Measurements from ENCODE around the gene PRPF19.

The PRPF19 gene

GRCh38 chr11:60906132-60906972 is at the start of gene PRPF19:
Gene PRPF19, minus strand, starts transcription at chr11:60906585. Its CDS starts 203 bp downstream, at chr11:60906382.
- DNase-seq: peak; percentile 95 to 98

DNA sequence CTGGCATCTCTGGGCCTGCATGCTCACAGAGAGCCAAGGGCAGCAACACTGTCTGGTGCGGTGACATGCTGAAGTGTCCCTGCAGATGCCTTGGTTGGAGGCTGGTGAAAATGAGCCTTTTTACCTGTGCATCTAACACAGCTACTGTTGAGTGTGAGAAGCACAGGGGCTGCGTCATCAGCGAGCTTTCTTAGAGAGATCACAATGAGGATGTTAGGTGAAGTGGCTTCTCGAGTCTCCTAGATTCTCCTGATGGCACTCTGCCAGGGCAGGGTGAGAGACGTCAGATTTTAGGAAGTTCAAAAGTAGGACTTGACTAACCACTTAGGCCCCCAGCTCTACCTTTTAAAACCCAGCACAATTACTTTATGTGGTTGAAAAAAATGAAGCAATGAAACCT is 49.2 kb upstream of the PRPF19 start:
- DNase-seq: no peak

GRCh38 chr11:60954421-60954820 is 48.0 kb upstream of the PRPF19 start:
- no peak for DNase-seq

- no peak for DNase-seq
Measured at GRCh38 chr11:60953781-60954180, 47.4 kb upstream of the PRPF19 start.

DNA sequence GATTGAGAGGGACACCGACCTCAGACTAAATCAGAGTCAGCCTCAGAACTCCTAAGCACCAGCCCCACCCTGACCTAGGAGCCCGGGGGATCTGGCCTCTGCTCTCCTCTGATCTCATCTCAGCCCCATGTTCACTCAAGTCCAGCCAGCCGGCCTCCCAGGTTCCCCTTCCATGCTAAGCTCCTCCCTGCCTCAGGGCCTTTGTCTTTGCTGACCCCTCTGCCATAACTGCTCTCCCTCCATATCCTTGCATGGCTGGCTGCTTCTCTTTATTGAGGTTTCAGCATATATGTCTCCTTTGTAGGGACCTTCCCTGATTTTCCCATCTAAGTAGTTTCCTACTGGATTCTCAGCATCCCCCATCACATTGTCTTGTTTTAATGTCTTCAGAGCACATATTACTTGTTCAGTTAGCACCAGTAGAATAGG is 46.4 kb upstream of the PRPF19 start:
- DNase-seq: no peak

- DNase-seq: no peak
Measured at GRCh38 chr11:60951904-60952741, 45.7 kb upstream of the PRPF19 start, which contains the start of gene SLC15A3. Gene SLC15A3, minus strand, starts transcription at chr11:60952176. Its CDS starts 625 bp downstream, at chr11:60951551.

GRCh38 chr11:60951606-60951903 is 45.2 kb upstream of the PRPF19 start:
- no peak for DNase-seq

GRCh38 chr11:60950933-60951605 is 44.7 kb upstream of the PRPF19 start:
- DNase-seq: no peak

DNA sequence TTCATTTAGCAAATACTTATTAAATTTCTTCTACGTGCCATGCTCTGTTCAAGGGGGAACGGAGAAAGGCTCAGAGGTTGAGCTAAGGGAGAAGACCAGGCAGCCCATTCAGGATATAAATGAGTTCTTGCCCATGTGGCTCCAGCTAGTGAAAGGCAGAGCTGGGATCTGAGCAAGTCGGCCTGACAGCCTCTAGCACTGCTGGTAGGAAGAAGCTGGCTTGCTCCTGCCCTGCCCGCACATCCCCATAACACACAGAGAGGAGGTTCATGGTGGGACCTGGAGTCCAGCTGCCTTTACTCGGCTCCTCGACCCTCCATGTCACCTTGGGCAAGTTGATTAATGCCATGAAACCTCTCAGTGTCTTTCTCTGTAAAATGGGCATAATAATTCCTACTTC is 43.6 kb upstream of the PRPF19 start:
- no peak for DNase-seq

DNA sequence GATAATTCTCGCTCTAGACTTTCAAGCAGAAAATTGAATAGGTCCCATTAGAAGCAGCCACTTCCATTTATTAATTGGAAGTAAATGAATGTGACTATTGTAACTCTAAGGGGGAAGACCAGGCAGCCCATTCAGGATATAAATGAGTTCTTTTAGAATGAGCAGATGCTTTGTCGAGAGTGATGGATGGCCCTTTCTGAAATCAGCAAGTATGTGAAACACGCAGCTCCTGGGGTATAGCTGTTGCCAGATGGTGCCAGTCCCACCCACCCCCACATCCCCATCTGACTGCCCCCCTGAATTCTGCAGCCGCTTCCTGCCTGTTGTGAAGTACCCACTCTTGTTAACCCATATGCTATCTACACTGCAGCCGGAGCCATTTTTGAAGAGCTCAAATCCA is 41.9 kb upstream of the PRPF19 start:
- DNase-seq: no peak

GRCh38 chr11:60947700-60948099 is 41.3 kb upstream of the PRPF19 start:
- no peak for DNase-seq

DNA sequence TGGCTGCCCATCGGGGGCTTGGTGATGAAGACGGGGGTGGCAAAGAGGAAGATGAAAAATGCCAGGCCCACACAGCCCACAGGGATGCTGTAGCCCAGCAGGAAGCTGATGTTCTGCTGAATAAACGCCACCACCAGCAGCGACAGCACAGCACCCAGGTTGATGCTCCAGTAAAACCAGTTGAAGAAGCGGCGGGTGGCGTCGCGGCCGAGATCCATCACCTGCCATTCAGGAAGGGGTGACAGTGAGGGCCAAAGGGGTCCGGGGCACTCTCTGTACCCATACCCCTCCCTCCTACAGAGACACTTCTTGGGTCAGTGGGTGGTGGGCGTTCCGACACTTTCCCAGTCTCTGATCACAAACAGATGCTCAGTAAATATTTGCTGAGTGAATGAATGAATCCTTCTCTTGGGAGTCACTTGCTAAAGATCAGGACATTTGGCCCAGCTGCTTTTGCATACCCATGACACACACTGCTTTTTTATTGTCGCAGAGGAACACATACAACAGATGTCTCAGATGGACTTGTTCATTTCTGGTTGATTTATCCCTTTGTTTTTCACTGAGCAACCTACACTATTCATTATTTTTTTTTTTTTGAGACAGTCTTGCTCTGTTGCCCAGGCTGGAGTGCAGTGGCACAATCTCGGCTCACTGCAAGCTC is 40.3 kb upstream of the PRPF19 start:
- no peak for DNase-seq

- no peak for DNase-seq
Measured at GRCh38 chr11:60945295-60945667, 38.9 kb upstream of the PRPF19 start.

- no peak for DNase-seq
Measured at GRCh38 chr11:60944490-60945294, 38.3 kb upstream of the PRPF19 start.

- no peak for DNase-seq
Measured at GRCh38 chr11:60942970-60943565, 36.7 kb upstream of the PRPF19 start.

- DNase-seq: peak in 1 of 2 experiments; percentile 35
Measured at GRCh38 chr11:60942219-60942618, 35.8 kb upstream of the PRPF19 start.

GRCh38 chr11:60941371-60942119 is 35.2 kb upstream of the PRPF19 start:
- no peak for DNase-seq

DNA sequence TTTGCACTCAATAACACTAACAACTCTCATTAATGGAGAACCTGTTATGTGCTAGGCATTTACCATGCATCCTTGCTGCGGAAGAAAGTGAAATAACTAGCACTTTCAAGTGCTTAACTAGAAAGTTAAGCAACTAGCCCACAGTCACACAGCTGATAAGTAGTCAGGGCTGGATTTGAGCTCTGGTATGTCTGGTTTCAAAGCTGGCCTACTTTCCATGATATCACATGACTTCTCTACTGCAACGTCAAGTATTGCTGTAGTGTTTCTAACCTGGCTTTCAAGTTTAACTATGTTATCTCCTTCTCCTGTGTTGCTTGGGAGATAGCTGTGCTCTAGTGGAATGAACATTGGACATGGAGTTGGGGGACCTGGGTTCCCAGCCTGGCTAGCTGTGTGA is 33.5 kb upstream of the PRPF19 start:
- DNase-seq: no peak

GRCh38 chr11:60939301-60939700 is 32.9 kb upstream of the PRPF19 start:
- no peak for DNase-seq

DNA sequence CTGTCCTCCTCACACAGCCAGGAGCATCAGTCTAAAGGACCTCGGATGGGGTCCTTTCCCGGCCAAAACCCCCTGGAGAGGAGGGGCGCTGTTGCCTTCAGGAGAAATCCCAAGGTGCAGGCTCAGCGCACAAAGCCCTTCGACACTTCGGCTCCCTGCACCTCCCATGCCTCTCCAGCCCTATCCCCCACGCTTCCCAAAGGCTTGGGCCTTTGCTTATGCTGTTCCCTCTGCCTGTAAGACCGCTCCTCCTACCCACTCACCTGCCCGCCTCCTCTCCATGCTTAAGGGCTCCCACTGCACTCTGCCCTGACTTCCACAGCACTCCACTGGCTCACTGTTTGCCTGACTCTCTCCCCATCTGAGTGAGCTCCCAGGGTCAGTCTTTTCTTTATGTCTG is 32.1 kb upstream of the PRPF19 start:
- DNase-seq: no peak

DNA sequence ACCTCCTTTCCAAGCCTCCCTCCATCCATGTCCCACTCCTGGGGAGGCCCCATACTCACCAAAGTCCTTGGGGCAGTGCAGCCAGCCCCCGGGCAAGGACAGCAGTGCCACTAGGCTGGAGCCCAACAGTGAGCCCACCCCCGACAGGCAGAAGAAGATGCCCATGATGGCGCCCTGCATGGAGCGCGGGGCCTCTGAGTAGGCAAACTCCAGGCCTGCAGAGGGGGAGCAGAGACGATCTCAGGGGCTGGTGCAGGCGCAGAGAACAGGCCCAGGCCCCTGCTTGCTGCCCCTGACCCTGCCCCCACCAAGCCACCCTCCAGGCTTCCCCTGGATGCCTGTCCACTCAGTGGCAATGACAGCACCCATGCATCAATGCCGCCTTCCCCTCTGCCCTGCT is 31.4 kb upstream of the PRPF19 start:
- DNase-seq: no peak

Measured in NCI-H1930 (cell line).